ENCODE data around the gene DRC3. TPM values are rescaled to one million over a fixed set of nuclear protein-coding genes. Genes with fewer than 3 reads are reported as not detected.

The DRC3 gene
- total RNA-seq, 1 donor from 2014 or later = 1.7 TPM

GRCh38 chr17:18045691-18046350 lies 73.2 kb downstream of the DRC3 start:
- Histone ChIP-seq H3K9me3 (replicated peaks) (no peaks in the 10 kb centered on the region), H3K27me3 (ENCODE audit: low read depth) (no peaks in the 10 kb centered on the region), H3K4me1 (peaks cover 31% of the 10 kb centered on the region), H3K4me3 (no peak overlapping the region), H3K36me3 (peaks cover 24% of the 10 kb centered on the region), H3K27ac (replicated peaks) (no peak overlapping the region)
- no peak for DNase-seq
- intact Hi-C loops (cut with micrococcal nuclease) = no loop called here
- TF ChIP-seq, protein P1, sequence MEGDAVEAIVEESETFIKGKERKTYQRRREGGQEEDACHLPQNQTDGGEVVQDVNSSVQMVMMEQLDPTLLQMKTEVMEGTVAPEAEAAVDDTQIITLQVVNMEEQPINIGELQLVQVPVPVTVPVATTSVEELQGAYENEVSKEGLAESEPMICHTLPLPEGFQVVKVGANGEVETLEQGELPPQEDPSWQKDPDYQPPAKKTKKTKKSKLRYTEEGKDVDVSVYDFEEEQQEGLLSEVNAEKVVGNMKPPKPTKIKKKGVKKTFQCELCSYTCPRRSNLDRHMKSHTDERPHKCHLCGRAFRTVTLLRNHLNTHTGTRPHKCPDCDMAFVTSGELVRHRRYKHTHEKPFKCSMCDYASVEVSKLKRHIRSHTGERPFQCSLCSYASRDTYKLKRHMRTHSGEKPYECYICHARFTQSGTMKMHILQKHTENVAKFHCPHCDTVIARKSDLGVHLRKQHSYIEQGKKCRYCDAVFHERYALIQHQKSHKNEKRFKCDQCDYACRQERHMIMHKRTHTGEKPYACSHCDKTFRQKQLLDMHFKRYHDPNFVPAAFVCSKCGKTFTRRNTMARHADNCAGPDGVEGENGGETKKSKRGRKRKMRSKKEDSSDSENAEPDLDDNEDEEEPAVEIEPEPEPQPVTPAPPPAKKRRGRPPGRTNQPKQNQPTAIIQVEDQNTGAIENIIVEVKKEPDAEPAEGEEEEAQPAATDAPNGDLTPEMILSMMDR (IDR thresholded peaks at IDR 0.05; ENCODE audit: borderline replicate concordance) = no peak

DNA sequence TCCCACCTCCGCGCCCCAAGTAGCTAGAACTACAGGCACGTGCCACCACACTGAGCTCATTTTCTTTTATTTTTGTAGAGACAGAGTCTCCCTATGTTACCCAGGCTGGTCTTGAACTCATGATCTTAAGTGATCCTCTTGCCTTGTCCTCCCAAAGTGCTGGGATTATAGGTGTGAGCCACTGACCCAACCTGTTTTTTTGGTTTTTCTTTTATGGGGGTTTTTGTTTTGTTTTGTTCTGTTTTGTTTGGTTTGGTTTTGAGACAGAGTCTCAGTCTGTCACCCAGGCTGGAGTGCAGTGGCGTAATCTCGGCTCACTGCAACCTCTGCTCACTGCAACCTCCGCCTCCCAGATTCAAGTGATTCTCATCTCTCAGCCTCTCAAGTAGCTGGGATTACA lies 82.9 kb downstream of the DRC3 start:
- Histone ChIP-seq H3K36me3 (peaks cover 60% of the 10 kb centered on the region), H3K9me3 (replicated peaks) (no peaks in the 10 kb centered on the region), H3K27ac (replicated peaks) (no peak overlapping the region), H3K27me3 (ENCODE audit: low read depth) (no peaks in the 10 kb centered on the region), H3K4me3 (no peak overlapping the region), H3K4me1 (no peaks in the 10 kb centered on the region)
- no peak for DNase-seq
- TF ChIP-seq, protein P1 (IDR thresholded peaks at IDR 0.05; ENCODE audit: borderline replicate concordance) = no peak
- intact Hi-C loops (cut with micrococcal nuclease) = no loop called here

- intact Hi-C loops (cut with micrococcal nuclease) = no loop called here
- no peak overlapping the region for H3K4me3 ChIP-seq
- H3K36me3 ChIP-seq = peaks cover 66% of the 10 kb centered on the region
- H3K27ac ChIP-seq (replicated peaks) = no peak overlapping the region
- TF ChIP-seq, protein P1 (IDR thresholded peaks at IDR 0.05; ENCODE audit: borderline replicate concordance) = no peak
- DNase-seq = no peak
- H3K27me3 ChIP-seq (ENCODE audit: low read depth) = no peaks in the 10 kb centered on the region
- H3K9me3 ChIP-seq (replicated peaks) = no peaks in the 10 kb centered on the region
- no peaks in the 10 kb centered on the region for H3K4me1 ChIP-seq
These were observed 83.6 kb downstream of the DRC3 start for GRCh38 chr17:18056214-18056613.

DNA sequence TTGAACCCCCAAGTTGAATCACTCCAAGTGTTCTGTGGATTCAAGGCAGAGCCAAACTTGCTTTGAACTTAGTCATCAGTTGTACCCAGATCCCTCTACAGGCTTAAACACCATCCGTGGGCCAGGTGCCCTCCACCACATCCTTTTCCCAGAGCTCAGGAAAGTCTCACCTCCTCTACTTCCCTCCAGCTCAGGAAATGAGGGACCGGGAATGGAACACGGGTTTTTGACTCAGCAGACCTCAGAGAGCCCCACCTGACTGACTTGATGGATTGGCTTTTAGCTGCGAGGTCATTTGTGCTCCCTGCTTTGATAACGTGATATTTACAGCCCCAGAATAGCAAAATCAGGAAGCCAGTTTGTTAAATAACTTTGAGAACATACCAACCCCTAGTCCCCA lies 86.6 kb downstream of the DRC3 start:
- intact Hi-C loops (cut with micrococcal nuclease) = no loop called here
- Histone ChIP-seq H3K27me3 (ENCODE audit: low read depth) (no peaks in the 10 kb centered on the region), H3K36me3 (peaks cover 86% of the 10 kb centered on the region), H3K4me1 (peaks cover 4% of the 10 kb centered on the region), H3K9me3 (replicated peaks) (no peaks in the 10 kb centered on the region), H3K27ac (replicated peaks) (no peak overlapping the region), H3K4me3 (no peak overlapping the region)
- DNase-seq = no peak
- TF ChIP-seq, protein P1 (IDR thresholded peaks at IDR 0.05; ENCODE audit: borderline replicate concordance) = no peak

DNA sequence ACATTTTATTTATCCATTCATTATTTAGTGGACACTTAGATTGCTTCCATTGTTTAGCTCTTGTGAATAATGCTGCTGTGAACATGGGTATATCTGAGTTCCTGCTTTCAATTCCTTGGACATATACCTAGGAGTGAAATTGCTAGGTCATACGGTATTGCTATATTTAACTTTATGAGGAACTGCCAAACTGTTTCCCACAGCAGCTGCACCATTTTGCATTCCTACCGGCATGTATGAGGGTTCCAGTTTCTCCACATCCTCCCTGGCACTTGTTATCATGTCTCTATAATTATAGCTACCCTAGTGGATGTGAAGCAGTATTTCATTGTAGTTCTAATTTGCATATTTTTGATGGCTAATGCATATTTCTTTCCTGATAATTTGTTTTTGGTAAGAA lies 91.4 kb downstream of the DRC3 start:
- DNase-seq = no peak
- H3K27me3 ChIP-seq (ENCODE audit: low read depth) = no peaks in the 10 kb centered on the region
- TF ChIP-seq, protein P1 (IDR thresholded peaks at IDR 0.05; ENCODE audit: borderline replicate concordance) = no peak
- H3K9me3 ChIP-seq (replicated peaks) = no peaks in the 10 kb centered on the region
- intact Hi-C loops (cut with micrococcal nuclease) = no loop called here
- H3K4me1 ChIP-seq = peaks cover 4% of the 10 kb centered on the region
- peaks cover 66% of the 10 kb centered on the region for H3K36me3 ChIP-seq
- H3K4me3 ChIP-seq = no peak overlapping the region
- H3K27ac ChIP-seq (replicated peaks) = peak overlapping the region; percentile 29

Data from left ventricle myocardium inferior (tissue), 1 donor.